ENCODE data around the gene CIT. TPM values are rescaled to one million over a fixed set of nuclear protein-coding genes. Genes with fewer than 3 reads are reported as not detected.

Gene CIT
- total RNA-seq, 1 experiment from 2014 or later: 67.9 TPM

GRCh38 chr12:119913536-119914330 lies 36.6 kb upstream of the CIT start:
- ATAC-seq (no peak), DNase-seq (ENCODE audit: low read depth, low spot score) (no peak)
- in situ Hi-C loops (cut with HindIII; ENCODE audit: low pct_unique_long_range_greater_than_20kb, low sequenced_read_pairs): no loop called here
- ChIA-PET POLR2A (no interaction called here), CTCF (interaction anchor here (0.6 kb wide), 1 partner anchor 80 kb away, joined by 6 read pairs; no protein-coding TSS in a partner anchor)
- Histone ChIP-seq H3K36me3 (ENCODE audit: control insufficient read depth, insufficient read depth, low read length) (no peaks in the 10 kb centered on the region), H3K27ac (ENCODE audit: low read length) (no peak overlapping the region), H3K9me3 (ENCODE audit: control insufficient read depth, insufficient read depth, low read depth, low read length) (no peaks in the 10 kb centered on the region), H3K4me1 (ENCODE audit: control insufficient read depth, insufficient read depth, low read length) (no peaks in the 10 kb centered on the region), H3K27me3 (ENCODE audit: control insufficient read depth, insufficient read depth, low read length) (no peaks in the 10 kb centered on the region), H3K4me3 (ENCODE audit: low read depth in 2 of 2, low read length in 2 of 2) (no peak overlapping the region)
- TF ChIP-seq, protein P1, sequence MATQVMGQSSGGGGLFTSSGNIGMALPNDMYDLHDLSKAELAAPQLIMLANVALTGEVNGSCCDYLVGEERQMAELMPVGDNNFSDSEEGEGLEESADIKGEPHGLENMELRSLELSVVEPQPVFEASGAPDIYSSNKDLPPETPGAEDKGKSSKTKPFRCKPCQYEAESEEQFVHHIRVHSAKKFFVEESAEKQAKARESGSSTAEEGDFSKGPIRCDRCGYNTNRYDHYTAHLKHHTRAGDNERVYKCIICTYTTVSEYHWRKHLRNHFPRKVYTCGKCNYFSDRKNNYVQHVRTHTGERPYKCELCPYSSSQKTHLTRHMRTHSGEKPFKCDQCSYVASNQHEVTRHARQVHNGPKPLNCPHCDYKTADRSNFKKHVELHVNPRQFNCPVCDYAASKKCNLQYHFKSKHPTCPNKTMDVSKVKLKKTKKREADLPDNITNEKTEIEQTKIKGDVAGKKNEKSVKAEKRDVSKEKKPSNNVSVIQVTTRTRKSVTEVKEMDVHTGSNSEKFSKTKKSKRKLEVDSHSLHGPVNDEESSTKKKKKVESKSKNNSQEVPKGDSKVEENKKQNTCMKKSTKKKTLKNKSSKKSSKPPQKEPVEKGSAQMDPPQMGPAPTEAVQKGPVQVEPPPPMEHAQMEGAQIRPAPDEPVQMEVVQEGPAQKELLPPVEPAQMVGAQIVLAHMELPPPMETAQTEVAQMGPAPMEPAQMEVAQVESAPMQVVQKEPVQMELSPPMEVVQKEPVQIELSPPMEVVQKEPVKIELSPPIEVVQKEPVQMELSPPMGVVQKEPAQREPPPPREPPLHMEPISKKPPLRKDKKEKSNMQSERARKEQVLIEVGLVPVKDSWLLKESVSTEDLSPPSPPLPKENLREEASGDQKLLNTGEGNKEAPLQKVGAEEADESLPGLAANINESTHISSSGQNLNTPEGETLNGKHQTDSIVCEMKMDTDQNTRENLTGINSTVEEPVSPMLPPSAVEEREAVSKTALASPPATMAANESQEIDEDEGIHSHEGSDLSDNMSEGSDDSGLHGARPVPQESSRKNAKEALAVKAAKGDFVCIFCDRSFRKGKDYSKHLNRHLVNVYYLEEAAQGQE (IDR thresholded peaks at IDR 0.05; ENCODE audit: insufficient read depth in 1 of 2, low read depth in 2 of 2, low read length in 1 of 2): no peak
- TF ChIP-seq TCF7L2 (IDR thresholded peaks at IDR 0.05; ENCODE audit: low read depth, low read length): no peak
- TF ChIP-seq CTCF (IDR thresholded peaks at IDR 0.05): no peak
- no peak for TF ChIP-seq SIN3A (IDR thresholded peaks at IDR 0.05; ENCODE audit: borderline replicate concordance, insufficient read depth, low read depth, low read length)
- no peak for TF ChIP-seq POLR2AphosphoS5 (IDR thresholded peaks at IDR 0.05; ENCODE audit: low read depth, low read length)
- intact Hi-C loops (cut with micrococcal nuclease; ENCODE audit: unreplicated experiment): loop anchor here (1.0 kb wide), 1 partner anchor 22 kb away; no protein-coding TSS in a partner anchor
- BruUV-seq (replicated peaks): no TSS peak

- no TSS peak for BruUV-seq (replicated peaks)
- TF ChIP-seq, protein P1 (IDR thresholded peaks at IDR 0.05; ENCODE audit: insufficient read depth in 1 of 2, low read depth in 2 of 2, low read length in 1 of 2): no peak
- TF ChIP-seq TCF7L2 (IDR thresholded peaks at IDR 0.05; ENCODE audit: low read depth, low read length) (no peak), SIN3A (IDR thresholded peaks at IDR 0.05; ENCODE audit: borderline replicate concordance, insufficient read depth, low read depth, low read length) (no peak), POLR2AphosphoS5 (IDR thresholded peaks at IDR 0.05; ENCODE audit: low read depth, low read length) (no peak), CTCF (IDR thresholded peaks at IDR 0.05) (no peak)
- Histone ChIP-seq H3K9me3 (ENCODE audit: control insufficient read depth, insufficient read depth, low read depth, low read length) (no peaks in the 10 kb centered on the region), H3K36me3 (ENCODE audit: control insufficient read depth, insufficient read depth, low read length) (no peaks in the 10 kb centered on the region), H3K4me1 (ENCODE audit: control insufficient read depth, insufficient read depth, low read length) (no peaks in the 10 kb centered on the region), H3K27me3 (ENCODE audit: control insufficient read depth, insufficient read depth, low read length) (no peaks in the 10 kb centered on the region), H3K4me3 (ENCODE audit: low read depth in 2 of 2, low read length in 2 of 2) (no peak overlapping the region), H3K27ac (ENCODE audit: low read length) (no peak overlapping the region)
- CTCF ChIA-PET: no interaction called here
- in situ Hi-C loops (cut with HindIII; ENCODE audit: low pct_unique_long_range_greater_than_20kb, low sequenced_read_pairs) (no loop called here), intact Hi-C loops (cut with micrococcal nuclease; ENCODE audit: unreplicated experiment) (no loop called here)
- DNase-seq (ENCODE audit: low read depth, low spot score) (no peak), ATAC-seq (no peak)
- POLR2A ChIA-PET: no interaction called here
Measured at GRCh38 chr12:119911182-119911581, 34.1 kb upstream of the CIT start.
